UCSD-AML1 (cell line): ENCODE data around the gene ALPG.
"Not testable (repeated sequence)": the region's sequence is repeated elsewhere in the genome, so short reads cannot be mapped to it uniquely, and the experiment has no call there.

Experiments used
- DNase-seq: peaks from one replicate; lab custom pipeline; 2025; ENCODE audit not compliant: unreplicated experiment; lab: John Stamatoyannopoulos, UW

The ALPG gene

DNA sequence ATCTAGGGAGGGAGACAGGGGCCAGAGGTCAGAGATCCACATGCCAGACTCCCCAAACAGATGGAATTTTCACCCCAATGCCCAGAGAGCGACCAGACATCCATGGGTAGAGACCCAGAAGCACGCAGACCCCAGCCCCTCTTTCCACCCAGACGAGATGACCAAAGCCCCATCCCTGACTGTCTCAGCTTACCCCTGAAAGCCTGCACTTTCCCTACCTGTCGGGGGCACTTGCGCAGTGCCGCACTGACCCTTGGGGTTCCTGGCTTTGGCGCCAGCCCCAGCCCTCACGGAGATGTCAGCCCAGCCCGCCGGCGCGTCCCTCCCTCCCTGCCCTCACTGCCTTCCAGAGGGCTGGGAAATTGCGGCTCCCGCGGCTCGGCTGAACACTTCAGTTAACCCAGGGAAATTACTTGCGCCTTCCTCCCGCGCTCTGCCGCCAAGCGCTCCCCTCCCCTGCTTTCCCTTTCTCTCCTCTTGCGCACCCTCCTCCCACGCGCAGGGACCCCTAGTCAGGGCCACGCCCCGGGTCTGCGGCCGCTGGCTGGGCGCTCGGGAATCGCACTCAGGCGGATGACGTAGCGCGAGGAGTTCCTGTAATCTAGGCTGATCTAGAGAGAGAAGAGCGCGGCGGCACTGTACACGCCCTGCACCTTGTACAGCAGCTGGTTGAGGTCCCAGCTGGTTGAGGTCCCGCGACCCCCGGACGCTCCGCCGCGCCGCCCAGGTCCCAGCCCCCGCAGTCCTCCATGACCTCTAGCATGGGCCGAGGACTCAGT, 12.0 kb downstream of the ALPG start:
- peak; percentile 53 for DNase-seq

DNA sequence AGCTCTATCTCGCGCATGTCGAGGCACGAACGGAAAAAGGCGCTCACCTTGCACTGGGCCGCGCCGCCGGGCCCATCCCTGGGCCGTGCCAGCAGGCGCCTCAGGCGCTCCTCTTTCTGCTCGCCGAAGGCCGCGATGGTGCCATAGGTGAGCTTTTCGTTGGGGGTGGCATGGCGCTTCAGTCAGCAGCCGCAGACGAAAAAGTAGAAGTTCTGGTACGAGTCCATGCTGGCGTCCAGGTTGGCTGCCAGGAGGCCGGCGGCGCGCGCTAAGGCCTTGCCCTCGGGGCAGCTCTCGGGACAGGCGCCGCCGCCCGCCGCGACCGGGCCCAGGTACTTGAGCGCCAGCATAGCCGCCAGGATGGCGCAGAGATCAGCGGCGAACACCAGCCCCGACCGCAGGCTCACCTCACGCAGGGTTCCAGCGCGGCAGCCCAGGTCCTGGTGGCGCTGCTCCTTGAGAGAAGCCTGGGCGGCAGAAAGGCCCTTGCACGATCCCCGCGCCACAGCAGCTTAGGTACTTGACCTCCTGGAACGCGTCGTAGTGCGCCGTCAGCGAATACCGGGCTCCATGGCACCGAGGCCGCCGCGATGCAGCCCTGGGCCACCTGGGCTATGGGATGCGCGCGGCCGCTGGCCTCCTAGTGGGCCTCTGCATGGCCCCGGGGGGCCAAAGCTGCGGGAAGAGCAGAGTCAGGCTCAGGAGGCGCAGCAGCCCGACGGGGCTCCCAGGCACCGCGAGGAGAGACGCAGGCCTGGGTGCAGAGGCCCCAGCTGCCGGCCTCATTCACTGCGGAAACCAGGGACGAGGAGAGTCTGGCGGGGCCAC, 12.8 kb downstream of the ALPG start:
- no peak for DNase-seq

DNA sequence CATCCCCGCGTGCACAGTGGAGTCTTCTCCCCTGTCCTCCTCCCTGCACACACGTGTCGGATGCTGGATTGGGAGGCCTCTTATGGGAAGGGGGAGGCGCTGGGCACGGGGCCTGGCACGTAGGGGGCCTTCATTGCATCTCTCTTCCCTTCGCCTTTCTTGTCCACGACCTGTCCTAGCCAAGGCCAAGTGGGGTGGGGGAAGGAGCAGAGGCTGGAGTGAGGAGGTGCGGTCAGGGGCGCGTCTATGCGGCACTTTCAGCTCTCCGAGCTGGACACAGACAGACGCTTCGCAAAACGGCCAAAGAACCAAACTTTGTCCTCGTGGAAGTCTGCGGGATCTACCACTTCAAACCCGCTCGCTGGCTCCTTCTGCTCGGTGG, 13.4 kb downstream of the ALPG start:
- DNase-seq, result no peak

DNA sequence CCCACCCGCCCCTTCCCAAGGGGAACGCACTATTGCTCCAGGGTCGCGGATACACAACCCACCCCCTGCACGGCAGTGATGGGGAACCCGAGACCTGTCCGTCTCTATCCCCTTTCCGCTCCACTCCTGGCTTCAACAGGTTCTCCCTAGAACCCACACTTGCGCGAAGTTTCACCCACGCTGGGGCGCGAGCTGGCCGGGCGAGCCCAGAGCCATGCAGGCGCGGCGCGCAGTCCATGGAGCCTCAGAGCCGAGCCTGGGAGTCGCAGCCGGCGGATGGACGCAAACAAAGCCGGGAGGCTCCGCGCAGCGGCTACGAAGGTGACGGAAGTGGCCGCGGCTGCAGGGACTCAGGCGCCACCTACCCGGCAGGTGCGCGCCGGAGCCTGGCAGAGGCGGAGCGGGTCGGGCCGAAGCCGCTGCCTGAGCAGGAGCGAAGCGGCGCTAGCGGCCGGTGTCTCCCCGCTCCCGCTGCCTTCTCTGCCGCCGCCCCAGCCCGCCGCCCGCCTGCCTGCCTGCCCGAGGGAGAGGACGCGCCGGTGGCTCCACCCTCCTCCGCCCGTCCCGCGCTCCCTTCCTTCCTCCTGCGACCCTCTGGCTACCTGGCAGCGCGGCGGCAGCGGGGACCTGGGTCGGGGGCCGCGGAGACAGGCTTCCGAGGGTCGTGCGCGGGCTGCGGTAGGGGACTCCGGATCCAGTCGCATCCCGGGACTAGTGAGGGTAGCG, 14.0 kb downstream of the ALPG start:
- no peak for DNase-seq

DNA sequence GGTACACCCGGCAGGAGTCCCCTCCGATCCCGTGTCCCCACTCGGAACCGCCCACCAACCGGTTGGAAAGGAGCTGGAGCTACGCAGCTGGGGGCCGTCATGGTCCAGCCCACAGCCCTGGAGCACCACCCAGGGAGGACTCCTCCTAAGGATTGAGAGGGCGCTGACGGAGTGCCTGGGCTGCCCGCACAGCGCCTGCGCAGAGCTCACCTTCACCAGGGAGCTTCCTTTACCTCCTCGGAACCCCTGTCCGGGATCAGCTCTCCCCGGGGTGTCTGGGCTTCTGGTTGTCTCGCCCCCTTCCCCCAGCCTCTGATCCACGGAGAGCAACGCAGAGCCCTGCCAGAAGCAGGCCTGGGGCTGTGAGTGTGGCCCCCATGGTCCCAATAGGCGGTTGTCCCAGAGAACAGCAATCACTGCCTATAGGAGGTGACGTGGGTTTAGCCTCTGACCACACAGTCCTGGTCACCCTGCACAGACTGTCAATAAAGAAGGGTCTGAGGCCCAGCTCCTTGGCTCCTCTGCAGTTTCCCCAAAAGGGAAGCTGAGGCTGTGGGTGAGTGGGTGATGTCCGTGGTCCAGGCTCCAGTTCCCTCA, 14.6 kb downstream of the ALPG start:
- DNase-seq, result no peak

DNA sequence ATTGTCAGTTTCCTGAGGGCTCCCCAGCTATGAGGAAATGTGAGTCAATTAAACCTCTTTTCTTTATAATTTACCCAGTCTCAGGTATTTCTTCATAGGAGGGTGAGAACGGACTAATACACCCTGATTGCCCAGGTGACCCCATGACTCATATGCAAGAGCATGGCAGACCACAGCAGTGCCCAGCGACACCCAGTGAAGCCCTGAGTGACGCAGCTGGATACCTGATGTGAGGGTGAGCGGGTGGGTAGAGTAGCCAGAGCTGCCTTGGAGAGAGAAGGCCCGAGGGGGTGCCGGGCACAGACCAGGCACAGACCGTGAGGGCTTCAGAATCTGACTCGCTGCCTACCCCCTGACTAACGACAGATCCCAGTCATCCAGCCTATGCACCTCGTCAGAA, 15.4 kb downstream of the ALPG start:
- no peak for DNase-seq

DNA sequence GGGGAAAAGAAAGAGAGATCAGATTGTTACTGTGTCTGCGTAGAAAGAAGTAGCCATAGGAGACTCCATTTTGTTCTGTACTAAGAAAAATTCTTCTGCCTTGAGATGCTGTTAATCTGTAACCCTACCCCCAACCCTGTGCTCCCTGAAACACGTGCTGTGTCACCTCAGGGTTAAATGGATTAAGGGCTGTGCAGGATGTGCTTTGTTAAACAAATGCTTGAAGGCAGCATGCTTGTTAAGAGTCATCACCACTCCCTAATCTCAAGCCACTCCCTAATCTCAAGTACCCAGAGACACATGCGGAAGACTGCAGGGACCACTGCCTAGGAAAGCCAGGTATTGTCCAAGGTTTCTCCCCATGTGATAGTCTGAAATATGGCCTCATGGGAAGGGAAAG, 16.4 kb downstream of the ALPG start:
- not testable (repeated sequence) for DNase-seq

DNA sequence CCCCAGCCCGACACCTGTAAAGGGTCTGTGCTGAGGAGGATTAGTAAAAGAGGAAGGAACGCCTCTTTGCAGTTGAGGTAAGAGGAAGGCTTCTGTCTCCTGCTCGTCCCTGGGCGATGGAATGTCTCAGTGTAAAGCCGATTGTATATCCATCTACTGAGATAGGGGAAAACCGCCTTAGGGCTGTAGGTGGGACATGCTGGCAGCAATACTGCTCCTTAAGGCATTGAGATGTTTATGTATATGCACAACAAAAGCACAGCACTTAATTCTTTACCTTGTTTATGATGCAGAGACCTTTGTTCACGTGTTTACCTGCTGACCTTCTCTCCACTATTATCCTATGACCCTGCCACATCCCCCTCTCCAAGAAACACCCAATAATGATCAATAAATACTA, 16.8 kb downstream of the ALPG start:
- DNase-seq, result not testable (repeated sequence)

DNA sequence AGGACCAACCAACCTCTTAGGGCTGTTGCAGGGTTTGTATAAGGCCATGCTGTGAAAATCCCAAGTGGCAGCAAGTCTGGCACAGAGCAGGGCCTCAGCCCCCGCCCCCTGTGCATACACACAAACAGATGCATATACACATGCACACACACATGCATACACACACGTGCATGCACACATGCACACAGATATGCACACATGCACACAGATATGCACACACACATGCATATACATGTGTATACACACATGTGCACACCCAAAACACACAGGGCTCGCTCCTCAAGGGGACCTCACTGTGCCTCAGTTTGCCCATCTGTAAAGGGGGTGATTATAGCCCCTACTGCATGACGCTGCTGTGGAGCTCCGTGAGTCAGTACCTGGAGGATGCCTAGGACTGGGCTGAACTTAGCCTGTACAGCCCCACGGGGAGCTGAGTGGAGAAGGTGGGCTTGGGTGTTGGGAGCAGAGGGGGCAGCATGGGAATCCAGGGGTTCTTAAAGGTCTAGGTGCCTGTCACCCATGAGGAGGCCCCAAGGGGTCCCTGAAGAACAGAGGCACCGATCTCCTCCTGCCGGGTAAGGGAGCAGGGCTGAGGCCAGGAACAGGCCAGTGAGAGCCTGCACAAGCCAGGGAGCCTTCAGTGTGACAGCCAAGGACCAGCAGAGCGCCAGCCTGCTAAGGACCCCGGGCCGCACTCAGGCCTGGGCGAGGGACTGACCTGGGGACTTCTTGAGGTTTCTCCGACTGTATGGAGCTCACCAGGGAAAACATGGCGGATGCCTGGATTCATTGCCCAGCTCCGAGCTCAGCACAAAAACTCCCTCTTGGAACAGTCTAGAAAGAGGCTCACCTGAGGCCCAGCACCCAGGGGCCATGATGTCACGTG, 25.3 kb downstream of the ALPG start:
- DNase-seq, result no peak

DNA sequence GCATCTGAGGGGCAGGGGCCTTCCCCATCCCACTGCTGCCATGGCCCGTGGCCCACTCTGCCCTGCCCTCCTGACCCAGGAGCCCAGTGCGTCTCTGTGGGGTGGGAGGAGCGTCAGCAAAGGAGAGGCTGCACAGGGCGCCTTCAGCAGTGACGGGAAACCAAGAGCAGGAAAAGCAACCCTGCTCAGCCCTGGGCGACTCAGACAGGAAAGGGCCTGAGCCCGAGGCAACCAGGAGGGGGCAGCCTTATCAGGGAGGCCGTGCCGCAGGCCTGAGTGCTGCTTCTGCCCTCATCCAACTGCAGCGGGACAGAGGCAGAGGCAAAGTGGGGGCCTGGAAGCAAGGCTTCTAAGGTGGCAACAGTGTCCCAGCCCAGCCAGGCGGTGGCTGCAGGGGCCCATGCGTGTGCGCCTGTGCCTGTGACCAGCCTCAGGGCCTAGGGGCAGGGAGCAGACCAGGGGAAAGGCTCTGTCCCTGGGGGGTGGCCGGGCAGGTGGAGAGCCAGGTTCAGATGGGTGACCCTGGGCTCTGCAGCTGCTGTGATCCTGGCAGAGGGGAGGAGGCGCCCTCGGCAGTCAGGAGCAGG, 26.0 kb downstream of the ALPG start:
- peak; percentile 71 for DNase-seq

DNA sequence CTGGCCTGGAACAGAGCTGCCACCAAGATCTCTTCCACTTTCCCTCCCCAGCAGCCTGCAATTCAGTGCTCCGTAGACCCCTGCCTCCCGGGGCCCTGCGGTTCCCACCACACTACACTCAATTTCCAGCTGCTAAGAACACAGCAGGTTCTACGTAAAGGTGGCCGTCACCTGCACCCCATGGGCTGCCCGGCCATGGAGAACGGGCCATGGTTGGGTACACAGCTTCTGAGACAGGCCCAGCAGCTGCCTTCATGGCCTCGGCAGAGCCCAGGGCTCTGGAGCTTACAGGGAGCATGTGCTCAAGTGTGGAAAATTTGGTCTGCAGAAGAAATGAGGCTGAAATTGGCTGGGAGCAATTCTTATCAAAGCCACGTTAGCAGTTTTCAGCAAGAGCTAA, 27.0 kb downstream of the ALPG start:
- DNase-seq, result not testable (repeated sequence)

DNA sequence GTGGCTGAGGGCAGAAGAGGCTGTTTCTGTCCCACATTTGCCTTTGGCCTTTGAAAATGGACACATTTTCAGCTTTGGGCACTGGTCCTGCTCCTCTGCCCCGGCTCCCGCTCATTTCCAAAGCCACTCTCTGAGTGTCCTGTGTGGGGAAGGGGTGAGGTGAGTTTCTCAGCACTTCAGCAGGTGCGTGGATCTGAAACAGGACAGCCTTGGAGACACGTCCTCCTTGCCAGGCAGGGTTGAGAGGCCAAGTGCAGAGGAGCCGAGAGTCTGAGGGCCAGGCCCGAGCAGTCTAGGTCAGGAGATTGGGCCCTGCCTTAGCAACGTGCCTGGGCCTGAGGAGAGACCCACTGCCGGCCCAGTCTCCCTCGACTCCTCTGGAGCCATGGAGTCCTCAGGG, 27.4 kb downstream of the ALPG start:
- DNase-seq, result no peak

DNA sequence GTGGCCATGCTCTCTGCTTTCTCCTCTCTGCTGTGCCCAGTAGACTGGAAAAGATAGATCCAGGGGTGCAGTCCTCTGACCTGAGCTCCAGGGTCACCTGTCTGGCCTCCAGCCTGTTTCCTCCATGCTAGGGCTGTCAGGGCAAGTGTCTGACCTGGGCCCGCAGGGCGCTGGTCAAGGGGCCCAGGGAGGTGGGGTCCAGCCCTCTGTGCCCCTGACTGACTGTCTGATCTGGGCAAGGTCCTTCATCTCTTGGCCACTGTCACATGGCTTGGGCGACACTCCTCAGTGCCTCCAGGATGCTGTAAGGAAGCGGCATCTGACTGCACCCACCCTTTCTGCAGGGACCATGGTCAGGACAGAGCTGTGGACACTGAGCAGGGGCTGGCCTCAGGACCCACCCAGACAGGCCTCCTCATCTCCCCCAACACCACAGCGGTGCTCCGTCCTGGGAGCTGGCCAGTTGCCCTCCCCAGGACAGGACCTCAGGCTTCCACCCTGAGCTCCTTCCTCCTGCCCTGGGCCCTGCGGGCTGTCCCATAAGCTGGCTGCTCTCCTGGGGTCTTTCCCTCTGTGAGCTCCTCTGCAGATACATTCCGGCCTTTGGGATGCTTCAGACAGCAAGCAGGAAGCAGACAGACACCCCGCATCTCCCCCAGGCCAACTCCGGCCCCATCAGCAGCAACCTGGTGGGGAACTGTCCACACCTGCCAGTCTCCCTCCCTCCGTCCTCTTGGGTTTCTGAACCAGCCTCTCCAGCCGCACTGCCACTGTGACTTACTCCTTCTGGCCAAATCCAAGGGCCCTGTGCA, 28.1 kb downstream of the ALPG start:
- no peak for DNase-seq

DNA sequence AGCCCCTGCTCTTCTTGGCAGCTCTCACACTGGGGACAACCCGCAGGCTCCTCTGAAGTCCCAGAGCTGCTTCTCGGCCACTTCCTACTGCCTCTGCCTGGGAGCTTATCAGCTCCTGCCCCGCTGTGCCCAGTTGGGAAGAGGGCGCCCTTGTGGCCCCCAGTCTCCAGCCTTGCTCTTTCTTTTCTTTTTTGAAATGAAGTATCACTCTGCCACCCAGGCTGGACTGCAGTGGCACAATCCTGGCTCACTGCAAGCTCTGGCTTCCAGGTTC, 28.7 kb downstream of the ALPG start:
- no peak for DNase-seq

DNA sequence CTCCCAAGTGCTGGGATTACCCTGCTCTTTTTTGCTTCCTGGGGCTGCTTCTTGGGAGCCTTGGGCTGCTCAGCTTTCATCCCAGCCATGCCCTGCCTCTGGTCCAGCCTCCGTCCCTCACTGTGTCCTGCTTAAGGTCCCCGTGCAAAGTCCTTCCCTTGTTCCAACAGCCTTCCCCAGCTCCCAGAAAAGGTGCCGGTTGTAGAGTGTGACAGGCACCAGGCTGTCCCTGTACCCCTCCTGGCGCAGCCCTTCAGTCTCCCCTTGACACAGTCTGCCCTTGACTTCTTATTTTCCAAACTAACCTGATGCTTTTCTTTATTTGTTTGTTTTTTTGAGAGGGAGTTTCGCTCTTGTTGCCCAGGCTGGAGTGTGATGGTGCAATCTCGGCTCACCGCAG, 29.2 kb downstream of the ALPG start:
- DNase-seq, result no peak

DNA sequence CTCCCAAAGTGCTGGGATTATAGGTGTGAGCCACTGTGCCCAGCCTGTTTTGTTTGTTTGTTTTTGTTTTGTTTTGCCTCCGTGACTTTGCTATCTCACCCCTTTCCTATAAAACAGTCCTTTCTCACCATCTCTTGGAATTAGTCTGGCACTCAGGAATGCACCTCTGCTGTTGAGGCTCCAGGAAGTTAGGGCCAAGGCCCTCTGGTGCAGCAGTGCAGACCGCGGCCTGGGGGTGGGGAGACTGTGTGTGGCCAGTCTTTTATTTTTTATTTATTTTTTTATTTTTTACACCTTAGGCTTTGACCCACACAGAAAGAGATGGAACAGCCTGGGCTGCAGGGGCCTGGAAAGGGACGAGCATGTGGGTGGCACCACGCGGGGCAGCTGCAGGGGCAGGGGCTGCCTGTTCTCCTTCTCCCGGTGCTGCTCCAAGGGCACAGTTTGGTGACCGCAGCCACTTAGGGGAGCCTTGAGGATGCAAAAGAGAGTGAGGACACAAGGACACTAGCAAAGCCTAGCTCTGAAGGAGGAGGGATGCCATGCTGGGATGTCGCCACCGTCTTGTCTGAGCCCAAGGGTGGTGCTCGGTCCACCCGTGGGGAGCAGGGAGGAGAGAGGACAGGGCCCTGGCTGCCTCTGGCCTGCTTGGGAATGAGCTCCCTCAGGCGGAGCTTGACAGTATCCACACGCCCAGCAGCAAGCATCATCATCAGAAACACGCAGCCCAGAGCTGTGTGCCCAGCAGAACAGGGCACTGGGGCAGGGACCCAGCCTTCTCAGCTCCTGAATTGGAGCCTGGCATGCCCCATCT, 29.9 kb downstream of the ALPG start:
- no peak for DNase-seq

DNA sequence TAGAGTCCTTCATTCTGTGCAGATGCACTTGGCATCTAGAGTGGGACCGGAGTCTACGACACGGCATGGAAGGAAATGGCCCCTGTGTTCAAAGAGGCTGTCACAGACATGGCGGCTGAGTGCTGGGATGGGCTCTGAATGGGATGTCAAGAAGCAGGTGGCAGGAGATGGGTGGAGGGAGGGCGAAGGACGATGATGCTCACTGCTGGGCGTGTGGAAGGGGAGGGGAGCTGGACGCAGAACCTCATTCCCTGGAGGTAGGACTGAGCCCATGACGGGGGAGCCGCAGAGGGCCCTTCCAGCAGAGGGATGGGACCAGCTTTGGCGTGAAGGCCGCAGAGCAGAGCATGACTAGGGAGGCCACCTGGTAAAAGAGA, 30.5 kb downstream of the ALPG start:
- DNase-seq, result no peak

DNA sequence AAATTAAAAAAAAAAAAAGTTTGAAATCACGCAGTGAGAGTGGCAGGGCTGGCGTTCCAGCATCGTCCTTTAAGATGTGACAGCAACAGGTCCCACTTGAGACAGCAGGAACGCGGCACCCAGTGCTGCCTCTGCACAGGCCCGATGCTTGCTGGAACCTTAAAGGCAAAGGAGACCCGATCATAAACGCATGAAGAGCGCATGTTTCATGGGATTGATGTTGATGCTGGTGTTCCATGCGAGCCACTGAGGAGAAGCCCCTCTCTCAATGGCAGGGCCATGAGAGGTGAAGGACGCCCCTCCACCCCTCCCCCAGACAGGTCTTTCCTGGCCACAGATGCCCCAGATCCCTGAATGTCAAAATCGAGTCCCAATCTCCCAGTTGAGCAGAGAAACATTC, 31.4 kb downstream of the ALPG start:
- no peak for DNase-seq
